CD4-positive, alpha-beta memory T cell (primary cell): ENCODE data around the gene ESYT2. TPM values are rescaled to one million over a fixed set of nuclear protein-coding genes. Genes with fewer than 3 reads are reported as not detected.

Experiments used
- CTCF ChIA-PET: fragments of 350-600 bp; sonication (Branson Sonifier 250); formaldehyde crosslinking; loops from one replicate; lab custom pipeline; 2021; ENCODE audit warnings: inconsistent platforms; ENCODE audit not compliant: partially characterized antibody; lab: Charles Lee
- POLR2A ChIA-PET: fragments of 350-600 bp; sonication (Branson Sonifier 250); formaldehyde crosslinking; loops from one replicate; lab custom pipeline; 2021; ENCODE audit not compliant: partially characterized antibody; lab: Charles Lee
- DNase-seq, 5 donors: peaks; one replicate each; pipeline versions ENCODE4 v3.0.0 to v3.0.0-alpha.2; 2020 to 2022; ENCODE audit warnings: mixed read lengths in 1 of 5
- H3K27ac ChIP-seq: one replicate; pipeline ENCODE4 v1.7.0; 2013; ENCODE audit warnings: low read depth, low read length
- H3K27me3 ChIP-seq: 2 replicates; pipeline ENCODE4 v1.7.0; 2013; ENCODE audit warnings: mild to moderate bottlenecking, low read length, moderate library complexity; ENCODE audit not compliant: insufficient read depth
- H3K36me3 ChIP-seq: 2 replicates; pipeline ENCODE4 v1.7.0; 2013; ENCODE audit warnings: mild to moderate bottlenecking, low read length, moderate library complexity; ENCODE audit not compliant: insufficient read depth
- H3K4me1 ChIP-seq: 2 replicates; pipeline ENCODE4 v1.7.0; 2013; ENCODE audit warnings: mild to moderate bottlenecking, low read length, moderate library complexity; ENCODE audit not compliant: insufficient read depth
- H3K4me3 ChIP-seq, 2 donors: one replicate each; pipeline ENCODE4 v1.7.0; 2013; ENCODE audit warnings: low read length in 2 of 2, mild to moderate bottlenecking in 1 of 2
- H3K9me3 ChIP-seq, 2 donors: one replicate each; pipeline ENCODE4 v1.7.0; 2013; ENCODE audit warnings: low read length in 2 of 2, control low read depth in 1 of 2; ENCODE audit not compliant: control insufficient read depth in 1 of 2
- H3K27ac Mint-ChIP-seq, 7 donors: one replicate each; pipeline ENCODE4 v1.8.0; 2020 to 2021; ENCODE audit warnings: mixed read lengths in 7 of 7, mild to moderate bottlenecking in 6 of 7, inconsistent platforms in 3 of 7, moderate library complexity in 3 of 7
- H3K27me3 Mint-ChIP-seq, 2 donors: one replicate each; pipeline ENCODE4 v1.8.0; 2020 to 2021; ENCODE audit warnings: mixed read lengths in 2 of 2
- H3K36me3 Mint-ChIP-seq, 2 donors: one replicate each; pipeline ENCODE4 v1.8.0; 2020 to 2021; ENCODE audit warnings: mixed read lengths in 2 of 2, inconsistent platforms in 1 of 2, mild to moderate bottlenecking in 1 of 2
- H3K4me1 Mint-ChIP-seq, 4 donors: one replicate each; pipeline ENCODE4 v1.8.0; 2020 to 2021; ENCODE audit warnings: mixed read lengths in 4 of 4, mild to moderate bottlenecking in 1 of 4
- H3K4me3 Mint-ChIP-seq, 8 donors: one replicate each; pipeline ENCODE4 v1.8.0; 2020 to 2021; ENCODE audit warnings: mixed read lengths in 8 of 8, mild to moderate bottlenecking in 7 of 8, moderate library complexity in 6 of 8, inconsistent platforms in 3 of 8
- H3K9me3 Mint-ChIP-seq, 8 donors: one replicate each; pipeline ENCODE4 v1.8.0; 2020 to 2021; ENCODE audit warnings: mixed read lengths in 8 of 8, mild to moderate bottlenecking in 5 of 8, inconsistent platforms in 3 of 8, moderate library complexity in 1 of 8
- intact Hi-C: fragments of 100-400 bp; cut with micrococcal nuclease; formaldehyde crosslinking; loops from one replicate; pipeline ENCODE4 v1.15.1; 2023
- polyA plus RNA-seq, 2 donors: library from polyadenylated mRNA; unstranded; fragments of 300-500 nt; fragmentation: Illumina TruSeq; gene quantifications; one replicate each; pipeline ENCODE4 v1.2.3, GENCODE V29; 2021
- total RNA-seq, 2 experiments: library from RNA; stranded (reverse); gene quantifications; one replicate each; pipeline ENCODE4 v1.2.3, GENCODE V29; 2021

Gene ESYT2
- total and polyA plus RNA-seq, 4 experiments from 2014 or later: 52.3 to 116 (median 106) TPM

DNA sequence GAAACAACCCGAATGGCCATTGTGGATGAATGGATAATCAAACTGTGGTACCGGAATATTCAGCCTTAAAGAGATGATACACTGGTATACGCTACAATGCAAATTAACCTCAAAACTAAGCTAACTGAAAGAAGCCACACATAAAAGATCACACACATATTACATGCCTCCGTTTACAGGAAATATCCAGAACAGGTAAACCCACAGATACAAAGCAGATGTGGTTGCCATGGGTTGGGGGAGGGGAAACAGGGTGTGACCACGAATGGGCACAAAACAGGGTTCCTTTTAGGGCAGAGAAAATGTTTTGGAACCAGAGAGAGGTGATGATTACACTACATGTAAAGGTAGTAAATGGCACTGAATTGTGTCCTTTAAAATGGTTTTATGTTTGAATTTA is 16.6 kb downstream of the ESYT2 start:
- peak overlapping the region; percentile 62 to 87 (median 83) for H3K4me3 Mint-ChIP-seq
- peak overlapping the region; percentile 94 to 97 (median 95) for H3K27ac Mint-ChIP-seq
- CTCF ChIA-PET: interaction anchor here (0.5 to 2.4 kb wide), 7 partner anchors 11 to 164 kb away, joined by 3 to 12 read pairs (median 4); partner anchors contain the start of gene ESYT2

DNA sequence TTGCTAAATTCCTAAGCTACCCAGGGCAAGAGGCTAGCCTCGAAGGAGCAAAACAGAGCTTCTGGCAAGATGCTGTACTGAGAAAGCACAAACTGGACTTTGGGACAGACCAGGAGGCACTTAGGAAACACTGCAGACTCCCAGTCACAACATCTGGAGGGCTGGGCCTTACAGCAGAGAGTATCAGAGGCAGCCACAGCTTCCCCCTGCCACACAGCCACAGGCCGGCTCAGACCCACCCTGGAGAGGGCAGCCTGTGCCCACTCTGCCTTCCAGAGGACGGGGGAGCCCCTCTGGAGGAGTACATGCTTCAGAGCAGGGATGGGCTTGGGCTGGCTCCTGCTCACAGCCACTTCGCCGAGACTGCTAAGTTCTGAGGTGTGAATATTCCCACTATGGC is 17.4 kb downstream of the ESYT2 start:
- no peak for DNase-seq
- H3K4me3 ChIP-seq: peak overlapping the region in 1 of 2 donors; percentile 25
- no peaks in the 10 kb centered on the region for H3K27me3 ChIP-seq
- H3K27ac Mint-ChIP-seq: peak overlapping the region; percentile 94 to 97 (median 95)
- H3K27ac ChIP-seq: peak overlapping the region; percentile 60
- ChIA-PET CTCF (interaction anchor here (1.4 to 2.4 kb wide), 5 partner anchors 12 to 164 kb away, joined by 4 to 12 read pairs (median 6); partner anchors contain the start of gene ESYT2), POLR2A (interaction anchor here (1.3 to 9.5 kb wide), 10 partner anchors 9 to 60 kb away, joined by 3 to 255 read pairs (median 10); partner anchors contain the start of gene ESYT2)
- peak overlapping the region; percentile 62 to 87 (median 83) for H3K4me3 Mint-ChIP-seq
- H3K27me3 Mint-ChIP-seq: no peaks in the 10 kb centered on the region
- H3K9me3 Mint-ChIP-seq: peaks cover 0 to 8% (median 0%) of the 10 kb centered on the region in 8 donors
- intact Hi-C loops: loop anchor here (1.0 to 2.0 kb wide), 2 partner anchors 17 to 44 kb away; partner anchors contain the start of genes DYNC2I1 and ESYT2
- H3K4me1 ChIP-seq: peaks cover 86% of the 10 kb centered on the region
- no peaks in the 10 kb centered on the region for H3K9me3 ChIP-seq
- H3K36me3 ChIP-seq: peaks cover 8% of the 10 kb centered on the region
- peaks cover 70 to 95% (median 83%) of the 10 kb centered on the region in 4 donors for H3K4me1 Mint-ChIP-seq
- H3K36me3 Mint-ChIP-seq: peaks cover 22 to 53% of the 10 kb centered on the region in 2 donors

More for the DNA sequence above, 16.6 kb downstream of the ESYT2 start:
- peak; percentile 87 to 92 (median 92) for DNase-seq
- POLR2A ChIA-PET: interaction anchor here (0.6 to 9.5 kb wide), 11 partner anchors 10 to 59 kb away, joined by 3 to 255 read pairs (median 8); partner anchors contain the start of genes DYNC2I1 and ESYT2
- Histone ChIP-seq H3K36me3 (peaks cover 8% of the 10 kb centered on the region), H3K4me3 (peak overlapping the region in 1 of 2 donors; percentile 43), H3K4me1 (peaks cover 94% of the 10 kb centered on the region), H3K27ac (peak overlapping the region; percentile 60), H3K9me3 (no peaks in the 10 kb centered on the region), H3K27me3 (no peaks in the 10 kb centered on the region)
- no peaks in the 10 kb centered on the region for H3K27me3 Mint-ChIP-seq
- peaks cover 74 to 100% (median 89%) of the 10 kb centered on the region in 4 donors for H3K4me1 Mint-ChIP-seq
- H3K9me3 Mint-ChIP-seq: peaks cover 0 to 8% (median 0%) of the 10 kb centered on the region in 8 donors
- H3K36me3 Mint-ChIP-seq: peaks cover 22 to 51% of the 10 kb centered on the region in 2 donors
- intact Hi-C loops: loop anchor here (1.0 to 2.0 kb wide), 2 partner anchors 16 to 44 kb away; partner anchors contain the start of genes DYNC2I1 and ESYT2

DNA sequence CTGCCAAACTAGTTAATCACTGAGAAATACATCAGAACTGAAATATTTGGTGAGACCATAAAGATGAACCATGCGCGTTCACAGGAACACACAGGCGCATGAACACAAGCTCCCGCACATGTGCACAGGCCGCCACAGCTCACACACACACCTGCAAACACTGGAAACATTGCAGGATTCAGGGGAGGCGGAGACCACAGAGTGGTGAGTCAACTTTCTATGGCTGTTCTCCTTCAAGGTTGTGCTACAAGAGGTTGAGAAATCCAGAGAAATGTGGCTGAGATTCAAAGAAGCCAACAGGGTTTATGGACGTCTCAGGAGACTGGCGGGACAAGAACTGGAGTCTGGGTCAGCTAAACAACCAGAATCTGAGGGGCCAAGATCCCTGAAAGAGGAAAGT is 17.8 kb downstream of the ESYT2 start:
- intact Hi-C loops: no loop called here
- H3K36me3 ChIP-seq: peaks cover 8% of the 10 kb centered on the region
- no peaks in the 10 kb centered on the region for H3K27me3 Mint-ChIP-seq
- peak in 1 of 5 donors; percentile 79 for DNase-seq
- H3K4me3 Mint-ChIP-seq: peak overlapping the region; percentile 62 to 87 (median 83)
- peaks cover 66 to 91% (median 78%) of the 10 kb centered on the region in 4 donors for H3K4me1 Mint-ChIP-seq
- no peaks in the 10 kb centered on the region for H3K27me3 ChIP-seq
- H3K27ac Mint-ChIP-seq: peak overlapping the region; percentile 94 to 97 (median 95)
- ChIA-PET CTCF (interaction anchor here (1.4 to 2.4 kb wide), 5 partner anchors 9 to 164 kb away, joined by 4 to 12 read pairs (median 4); partner anchors contain the start of gene ESYT2), POLR2A (interaction anchor here (1.5 to 9.5 kb wide), 6 partner anchors 14 to 53 kb away, joined by 3 to 255 read pairs (median 12); partner anchors contain the start of gene ESYT2)
- H3K4me1 ChIP-seq: peaks cover 82% of the 10 kb centered on the region
- H3K36me3 Mint-ChIP-seq: peaks cover 22 to 52% of the 10 kb centered on the region in 2 donors
- H3K9me3 ChIP-seq: no peaks in the 10 kb centered on the region
- peak overlapping the region in 1 of 2 donors; percentile 9 for H3K4me3 ChIP-seq
- peaks cover 0 to 8% (median 0%) of the 10 kb centered on the region in 8 donors for H3K9me3 Mint-ChIP-seq
- peak overlapping the region; percentile 60 for H3K27ac ChIP-seq

GRCh38 chr7:158810846-158811245 is 18.5 kb downstream of the ESYT2 start:
- Mint-ChIP-seq H3K4me3 (peak overlapping the region in 7 of 8 donors; percentile 56 to 87 (median 63)), H3K9me3 (peaks cover 0 to 8% (median 0%) of the 10 kb centered on the region in 8 donors), H3K27me3 (no peaks in the 10 kb centered on the region), H3K4me1 (peaks cover 61 to 90% (median 74%) of the 10 kb centered on the region in 4 donors), H3K36me3 (peaks cover 22 to 49% of the 10 kb centered on the region in 2 donors), H3K27ac (peak overlapping the region; percentile 87 to 98 (median 95))
- H3K27me3 ChIP-seq: no peaks in the 10 kb centered on the region
- intact Hi-C loops: no loop called here
- CTCF ChIA-PET: interaction anchor here (1.4 to 1.9 kb wide), 4 partner anchors 9 to 165 kb away, joined by 4 to 6 read pairs (median 4); no protein-coding TSS in a partner anchor
- no peak for DNase-seq
- no peak overlapping the region for H3K4me3 ChIP-seq
- peak overlapping the region; percentile 60 for H3K27ac ChIP-seq
- POLR2A ChIA-PET: interaction anchor here (1.5 to 9.5 kb wide), 3 partner anchors 14 to 53 kb away, joined by 3 to 255 read pairs (median 13); partner anchors contain the start of gene ESYT2
- peaks cover 8% of the 10 kb centered on the region for H3K36me3 ChIP-seq
- no peaks in the 10 kb centered on the region for H3K9me3 ChIP-seq
- H3K4me1 ChIP-seq: peaks cover 76% of the 10 kb centered on the region

DNA sequence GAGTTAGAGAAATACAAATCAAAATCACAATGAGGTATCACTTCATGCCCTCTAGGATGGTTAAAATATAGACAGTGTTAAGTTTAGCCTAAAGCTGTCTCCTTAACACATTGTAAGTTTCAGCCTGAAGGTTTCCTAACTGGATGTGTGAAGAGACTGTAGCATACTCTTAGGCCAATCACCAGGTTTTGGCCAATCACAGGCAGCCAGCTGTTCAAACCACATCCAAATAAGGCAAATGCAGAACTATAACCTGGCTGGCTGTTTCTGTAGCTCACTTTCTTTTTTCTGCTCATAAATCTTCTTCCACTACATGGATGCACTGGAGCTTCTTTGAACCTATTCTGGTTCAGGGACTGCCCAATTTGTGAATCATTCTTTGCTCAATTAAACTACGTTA is 19.7 kb downstream of the ESYT2 start:
- H3K4me3 Mint-ChIP-seq: peak overlapping the region; percentile 42 to 84 (median 66)
- intact Hi-C loops: no loop called here

GRCh38 chr7:158808126-158808525 is 21.2 kb downstream of the ESYT2 start:
- H3K36me3 Mint-ChIP-seq: peaks cover 30 to 54% of the 10 kb centered on the region in 2 donors
- Histone ChIP-seq H3K9me3 (no peaks in the 10 kb centered on the region), H3K4me3 (no peak overlapping the region), H3K4me1 (peaks cover 62% of the 10 kb centered on the region), H3K27ac (no peak overlapping the region), H3K27me3 (no peaks in the 10 kb centered on the region), H3K36me3 (peaks cover 15% of the 10 kb centered on the region)
- CTCF ChIA-PET: interaction anchor here (0.7 to 1.1 kb wide), 2 partner anchors 15 to 16 kb away, joined by 3 read pairs; no protein-coding TSS in a partner anchor
- H3K4me3 Mint-ChIP-seq: peak overlapping the region in 2 of 8 donors; percentile 20 to 21
- intact Hi-C loops: no loop called here
- DNase-seq: no peak
- peaks cover 57 to 85% (median 68%) of the 10 kb centered on the region in 4 donors for H3K4me1 Mint-ChIP-seq
- H3K9me3 Mint-ChIP-seq: peaks cover 0 to 15% (median 0%) of the 10 kb centered on the region in 8 donors
- POLR2A ChIA-PET: interaction anchor here (9.5 kb wide), 1 partner anchor 17 kb away, joined by 255 read pairs; the partner anchor contains the start of gene ESYT2
- H3K27ac Mint-ChIP-seq: peak overlapping the region; percentile 35 to 81 (median 52)
- H3K27me3 Mint-ChIP-seq: no peaks in the 10 kb centered on the region

More for the DNA sequence above, 19.7 kb downstream of the ESYT2 start:
- ChIA-PET POLR2A (interaction anchor here (9.5 kb wide), 1 partner anchor 16 kb away, joined by 255 read pairs; the partner anchor contains the start of gene ESYT2), CTCF (interaction anchor here (1.2 to 1.9 kb wide), 3 partner anchors 13 to 16 kb away, joined by 3 to 6 read pairs (median 4); no protein-coding TSS in a partner anchor)
- Mint-ChIP-seq H3K4me1 (peaks cover 57 to 89% (median 73%) of the 10 kb centered on the region in 4 donors), H3K36me3 (peaks cover 30 to 52% of the 10 kb centered on the region in 2 donors), H3K27me3 (no peaks in the 10 kb centered on the region), H3K9me3 (peaks cover 0 to 10% (median 0%) of the 10 kb centered on the region in 8 donors), H3K27ac (peak overlapping the region; percentile 87 to 98 (median 94))
- H3K4me3 ChIP-seq: no peak overlapping the region
- H3K36me3 ChIP-seq: peaks cover 12% of the 10 kb centered on the region
- no peak overlapping the region for H3K27ac ChIP-seq
- no peaks in the 10 kb centered on the region for H3K27me3 ChIP-seq
- no peak for DNase-seq
- no peaks in the 10 kb centered on the region for H3K9me3 ChIP-seq
- peaks cover 70% of the 10 kb centered on the region for H3K4me1 ChIP-seq
